CD4-positive, alpha-beta T cell (primary cell): ENCODE data around the gene KLF15. TPM values are rescaled to one million over a fixed set of nuclear protein-coding genes. Genes with fewer than 3 reads are reported as not detected.

Experiments used
- ATAC-seq: fragments of 200-7000 bp; cut with Tn5 transposase; one replicate; pipeline ENCODE4 v1.10.0; 2022; ENCODE audit warnings: mild to moderate bottlenecking; ENCODE audit not compliant: poor library complexity
- CTCF ChIA-PET: fragments of 350-600 bp; sonication (Branson Sonifier 250); formaldehyde crosslinking; loops from one replicate; lab custom pipeline; 2021; ENCODE audit warnings: antibody characterized with exemption, inconsistent platforms; lab: Charles Lee
- POLR2A ChIA-PET: fragments of 350-600 bp; sonication (Branson Sonifier 250); formaldehyde crosslinking; loops from one replicate; lab custom pipeline; 2021; ENCODE audit warnings: antibody characterized with exemption, inconsistent platforms; lab: Charles Lee
- DNase-seq, 14 experiments: peaks; one replicate each; pipeline ENCODE4 v3.0.0-alpha.2; 2013 to 2020; ENCODE audit warnings: mixed read lengths in 2 of 14
- H3K27ac ChIP-seq, 2 donors: one replicate each; pipeline versions ENCODE4 v1.5.1 to v1.7.0; 2013; ENCODE audit warnings: low read length in 2 of 2, low read depth in 1 of 2, mild to moderate bottlenecking in 1 of 2
- H3K27me3 ChIP-seq, 2 experiments: 1 replicate in 1 of 2; 2 replicates in 1 of 2; pipeline versions ENCODE4 v1.6.1 to v1.7.0; 2013; ENCODE audit warnings: low read length in 2 of 2, control low read depth in 1 of 2, mild to moderate bottlenecking in 1 of 2, moderate library complexity in 1 of 2; ENCODE audit not compliant: insufficient read depth in 2 of 2, control insufficient read depth in 1 of 2
- H3K36me3 ChIP-seq: one replicate; pipeline ENCODE4 v1.6.1; 2013; ENCODE audit warnings: low read length, control low read depth; ENCODE audit not compliant: insufficient read depth
- H3K4me1 ChIP-seq: one replicate; pipeline ENCODE4 v1.6.1; 2013; ENCODE audit warnings: low read length, control low read depth; ENCODE audit not compliant: insufficient read depth
- H3K4me3 ChIP-seq: one replicate; pipeline ENCODE4 v1.5.1; 2013; ENCODE audit warnings: mild to moderate bottlenecking, low read length, moderate library complexity
- H3K9me3 ChIP-seq, 2 experiments: 1 replicate in 1 of 2; 2 replicates in 1 of 2; pipeline versions ENCODE4 v1.6.1 to v1.7.0; 2013; ENCODE audit warnings: low read length in 2 of 2, mild to moderate bottlenecking in 2 of 2, control low read depth in 1 of 2, moderate library complexity in 1 of 2; ENCODE audit not compliant: control insufficient read depth in 1 of 2, insufficient read depth in 1 of 2
- H3K27ac Mint-ChIP-seq: one replicate; pipeline ENCODE4 v1.8.0; 2020; ENCODE audit warnings: mixed read lengths
- H3K27me3 Mint-ChIP-seq: one replicate; pipeline ENCODE4 v1.8.0; 2021; ENCODE audit warnings: mixed read lengths
- H3K36me3 Mint-ChIP-seq: one replicate; pipeline ENCODE4 v1.8.0; 2021; ENCODE audit warnings: low read depth, mixed read lengths
- H3K4me1 Mint-ChIP-seq: one replicate; pipeline ENCODE4 v1.8.0; 2021; ENCODE audit warnings: low read depth, mixed read lengths
- H3K4me3 Mint-ChIP-seq: one replicate; pipeline ENCODE4 v1.8.0; 2020; ENCODE audit warnings: mild to moderate bottlenecking, mixed read lengths
- H3K9me3 Mint-ChIP-seq: one replicate; pipeline ENCODE4 v1.8.0; 2020; ENCODE audit warnings: mixed read lengths
- intact Hi-C, 2 experiments: fragments of 100-400 bp; cut with DNase I in 1 of 2; cut with micrococcal nuclease in 1 of 2; formaldehyde crosslinking; loops; one replicate each; pipeline versions ENCODE4 v1.15.1 to v1.9.0; 2023 to 2025; cut with DNase I, micrococcal nuclease
- total RNA-seq, 174 experiments: library from RNA in 2 of 174; stranded (reverse) in 2 of 174; gene quantifications; one replicate each; pipeline ENCODE4 v1.2.3 and lab custom pipeline; 2021 to 2026
- TF ChIP-seq, protein P1 (sequence below): fragments of 200-600 bp; IDR thresholded peaks from one replicate; pipeline ENCODE4 v1.8.0; 2022; ENCODE audit warnings: antibody characterized with exemption, mild to moderate bottlenecking

Gene KLF15
- total RNA-seq, 2 experiments from 2014 or later = 0.30 TPM; not detected in 1

DNA sequence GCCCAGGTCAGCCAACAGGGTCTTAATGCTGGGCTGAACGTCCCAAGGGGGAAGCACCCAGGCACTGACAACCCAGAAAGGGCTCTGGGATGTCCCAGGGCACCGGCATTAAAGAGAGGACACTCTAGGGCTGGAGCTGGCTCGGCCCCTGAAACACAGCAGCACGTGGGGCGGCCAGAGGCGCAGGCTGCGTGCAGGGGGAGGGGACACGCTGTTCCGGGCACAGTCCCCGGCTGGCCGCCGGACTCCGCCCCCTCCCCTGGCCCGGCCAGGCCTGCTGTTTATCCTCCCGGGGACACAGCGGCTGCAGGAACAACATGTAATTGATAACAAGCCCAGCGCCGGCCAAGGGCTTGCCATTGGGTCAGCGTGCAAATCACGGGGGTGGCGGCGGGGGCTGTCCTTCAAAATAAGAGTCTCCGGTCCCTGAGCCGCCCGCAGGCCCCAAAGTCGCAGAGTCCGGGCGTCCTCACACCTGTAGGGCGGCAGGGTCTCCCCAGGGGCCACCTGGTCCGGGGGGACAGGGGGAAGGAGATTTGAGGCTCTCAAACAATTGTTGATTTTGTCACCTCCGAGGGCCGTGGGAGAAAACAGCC lies 1.3 kb downstream of the KLF15 start:
- ChIA-PET POLR2A (no interaction called here), CTCF (no interaction called here)
- H3K36me3 ChIP-seq = no peaks in the 10 kb centered on the region
- no peak overlapping the region for H3K27ac ChIP-seq
- no peak overlapping the region for H3K27ac Mint-ChIP-seq
- DNase-seq (peak in 2 of 14 experiments; percentile 19 to 24), ATAC-seq (no peak)
- peak overlapping the region; percentile 45 for H3K4me3 ChIP-seq
- TF ChIP-seq, protein P1, sequence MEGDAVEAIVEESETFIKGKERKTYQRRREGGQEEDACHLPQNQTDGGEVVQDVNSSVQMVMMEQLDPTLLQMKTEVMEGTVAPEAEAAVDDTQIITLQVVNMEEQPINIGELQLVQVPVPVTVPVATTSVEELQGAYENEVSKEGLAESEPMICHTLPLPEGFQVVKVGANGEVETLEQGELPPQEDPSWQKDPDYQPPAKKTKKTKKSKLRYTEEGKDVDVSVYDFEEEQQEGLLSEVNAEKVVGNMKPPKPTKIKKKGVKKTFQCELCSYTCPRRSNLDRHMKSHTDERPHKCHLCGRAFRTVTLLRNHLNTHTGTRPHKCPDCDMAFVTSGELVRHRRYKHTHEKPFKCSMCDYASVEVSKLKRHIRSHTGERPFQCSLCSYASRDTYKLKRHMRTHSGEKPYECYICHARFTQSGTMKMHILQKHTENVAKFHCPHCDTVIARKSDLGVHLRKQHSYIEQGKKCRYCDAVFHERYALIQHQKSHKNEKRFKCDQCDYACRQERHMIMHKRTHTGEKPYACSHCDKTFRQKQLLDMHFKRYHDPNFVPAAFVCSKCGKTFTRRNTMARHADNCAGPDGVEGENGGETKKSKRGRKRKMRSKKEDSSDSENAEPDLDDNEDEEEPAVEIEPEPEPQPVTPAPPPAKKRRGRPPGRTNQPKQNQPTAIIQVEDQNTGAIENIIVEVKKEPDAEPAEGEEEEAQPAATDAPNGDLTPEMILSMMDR = no peak
- no peaks in the 10 kb centered on the region for H3K36me3 Mint-ChIP-seq
- H3K4me1 ChIP-seq = peaks cover 24% of the 10 kb centered on the region
- H3K4me3 Mint-ChIP-seq = peak overlapping the region; percentile 93
- H3K27me3 Mint-ChIP-seq = peaks cover 46% of the 10 kb centered on the region
- peaks cover 0 to 12% of the 10 kb centered on the region in 2 experiments for H3K9me3 ChIP-seq
- intact Hi-C loops = loop anchor here in 1 of 2 experiments (2.0 to 5.0 kb wide), 5 partner anchors 121 to 1316 kb away; partner anchors contain the start of genes ABTB1, CHCHD6, SLC41A3 and ZXDC
- H3K9me3 Mint-ChIP-seq = no peaks in the 10 kb centered on the region
- peaks cover 36 to 45% of the 10 kb centered on the region in 2 experiments for H3K27me3 ChIP-seq
- peaks cover 17% of the 10 kb centered on the region for H3K4me1 Mint-ChIP-seq

GRCh38 chr3:126355251-126355650 lies 2.0 kb downstream of the KLF15 start:
- H3K4me1 Mint-ChIP-seq = peaks cover 17% of the 10 kb centered on the region
- peaks cover 42% of the 10 kb centered on the region for H3K27me3 Mint-ChIP-seq
- no peaks in the 10 kb centered on the region for H3K36me3 Mint-ChIP-seq
- H3K9me3 ChIP-seq = peaks cover 0 to 12% of the 10 kb centered on the region in 2 experiments
- peaks cover 30 to 41% of the 10 kb centered on the region in 2 experiments for H3K27me3 ChIP-seq
- peaks cover 24% of the 10 kb centered on the region for H3K4me1 ChIP-seq
- TF ChIP-seq, protein P1 = no peak
- intact Hi-C loops = loop anchor here in 1 of 2 experiments (5.0 kb wide), 4 partner anchors 122 to 1317 kb away; partner anchors contain the start of genes ABTB1, CHCHD6, SLC41A3 and ZXDC
- CTCF ChIA-PET = no interaction called here
- H3K9me3 Mint-ChIP-seq = no peaks in the 10 kb centered on the region
- ATAC-seq (no peak), DNase-seq (no peak)
- H3K36me3 ChIP-seq = no peaks in the 10 kb centered on the region
- peak overlapping the region; percentile 86 for H3K4me3 Mint-ChIP-seq
- H3K27ac Mint-ChIP-seq = no peak overlapping the region
- POLR2A ChIA-PET = no interaction called here
- H3K27ac ChIP-seq = no peak overlapping the region
- no peak overlapping the region for H3K4me3 ChIP-seq

- H3K36me3 ChIP-seq = no peaks in the 10 kb centered on the region
- H3K4me1 ChIP-seq = peaks cover 24% of the 10 kb centered on the region
- ChIA-PET CTCF (no interaction called here), POLR2A (no interaction called here)
- Mint-ChIP-seq H3K27ac (no peak overlapping the region), H3K4me3 (peak overlapping the region; percentile 86), H3K9me3 (no peaks in the 10 kb centered on the region), H3K36me3 (no peaks in the 10 kb centered on the region), H3K27me3 (peaks cover 37% of the 10 kb centered on the region), H3K4me1 (peaks cover 17% of the 10 kb centered on the region)
- TF ChIP-seq, protein P1 = no peak
- peaks cover 27 to 36% of the 10 kb centered on the region in 2 experiments for H3K27me3 ChIP-seq
- H3K9me3 ChIP-seq = peaks cover 0 to 12% of the 10 kb centered on the region in 2 experiments
- H3K27ac ChIP-seq = no peak overlapping the region
- ATAC-seq (no peak), DNase-seq (no peak)
- intact Hi-C loops = loop anchor here in 1 of 2 experiments (5.0 kb wide), 4 partner anchors 123 to 1318 kb away; partner anchors contain the start of genes ABTB1, CHCHD6, SLC41A3 and ZXDC
- no peak overlapping the region for H3K4me3 ChIP-seq
These were observed 2.4 kb downstream of the KLF15 start for GRCh38 chr3:126354776-126355175.
